Measurements from ENCODE around the gene KDM5A. TPM values are rescaled to one million over a fixed set of nuclear protein-coding genes. Genes with fewer than 3 reads are reported as not detected.

The KDM5A gene
- polyA plus RNA-seq, 1 donor = 25.9 TPM

DNA sequence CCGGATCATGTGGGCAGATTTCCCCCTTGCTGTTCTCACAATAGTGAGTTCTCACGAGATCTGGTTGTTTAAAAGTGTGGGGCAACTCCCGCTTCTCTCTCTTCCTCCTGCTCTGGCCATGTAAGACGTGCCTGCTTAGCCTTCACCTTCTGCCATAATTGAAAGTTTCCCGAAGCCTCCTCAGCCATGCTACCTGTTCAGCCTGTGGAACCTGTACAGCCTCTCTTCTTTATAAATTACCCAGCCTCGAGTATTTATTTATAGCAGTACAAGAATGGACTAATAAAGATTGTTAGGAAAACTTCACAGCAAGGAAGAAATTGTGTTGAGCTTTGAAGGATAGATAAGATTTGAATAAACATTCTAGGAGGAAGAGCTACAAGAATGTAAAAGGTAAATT, 52.1 kb downstream of the KDM5A start:
- 100% methylated on average over 2 of the region's 6 CpGs for WGBS (ENCODE audit: insufficient coverage, low lambda C conversion rate)
- H3K27ac ChIP-seq (ENCODE audit: low read length) = no peak overlapping the region
- H3K4me1 ChIP-seq (ENCODE audit: control insufficient read depth, insufficient read depth, low read length) = no peaks in the 10 kb centered on the region
- H3K4me3 ChIP-seq (ENCODE audit: low read length) = no peak overlapping the region
- no peaks in the 10 kb centered on the region for H3K9me3 ChIP-seq (ENCODE audit: control insufficient read depth, low read depth, low read length)
- H3K27me3 ChIP-seq (ENCODE audit: control insufficient read depth, insufficient read depth, low read length) = no peaks in the 10 kb centered on the region
- peaks cover 52% of the 10 kb centered on the region for H3K36me3 ChIP-seq (ENCODE audit: control insufficient read depth, insufficient read depth, low read length)
- DNase-seq = no peak

DNA sequence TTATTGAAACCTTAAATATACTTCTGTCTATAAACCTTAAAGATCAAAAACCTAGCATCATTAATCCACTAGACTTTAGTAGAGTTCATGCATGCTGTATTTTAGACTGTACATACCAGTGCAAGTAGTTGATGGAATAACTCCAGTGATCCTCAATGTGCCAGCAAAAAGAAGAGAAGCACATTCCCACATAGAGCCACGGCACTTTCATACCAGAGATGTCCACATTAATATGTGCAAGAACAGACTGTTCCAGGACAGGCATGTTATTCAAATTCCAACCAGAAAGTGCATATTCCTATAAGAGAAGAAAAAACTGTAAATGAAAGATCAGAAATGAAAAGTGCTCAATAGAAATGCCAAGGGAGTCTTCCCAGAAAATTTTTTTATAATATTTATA, 55.0 kb downstream of the KDM5A start:
- WGBS (ENCODE audit: insufficient coverage, low lambda C conversion rate) = no CpG with 5 or more reads among the region's 1 CpG
- H3K36me3 ChIP-seq (ENCODE audit: control insufficient read depth, insufficient read depth, low read length) = peaks cover 52% of the 10 kb centered on the region
- no peak for DNase-seq

DNA sequence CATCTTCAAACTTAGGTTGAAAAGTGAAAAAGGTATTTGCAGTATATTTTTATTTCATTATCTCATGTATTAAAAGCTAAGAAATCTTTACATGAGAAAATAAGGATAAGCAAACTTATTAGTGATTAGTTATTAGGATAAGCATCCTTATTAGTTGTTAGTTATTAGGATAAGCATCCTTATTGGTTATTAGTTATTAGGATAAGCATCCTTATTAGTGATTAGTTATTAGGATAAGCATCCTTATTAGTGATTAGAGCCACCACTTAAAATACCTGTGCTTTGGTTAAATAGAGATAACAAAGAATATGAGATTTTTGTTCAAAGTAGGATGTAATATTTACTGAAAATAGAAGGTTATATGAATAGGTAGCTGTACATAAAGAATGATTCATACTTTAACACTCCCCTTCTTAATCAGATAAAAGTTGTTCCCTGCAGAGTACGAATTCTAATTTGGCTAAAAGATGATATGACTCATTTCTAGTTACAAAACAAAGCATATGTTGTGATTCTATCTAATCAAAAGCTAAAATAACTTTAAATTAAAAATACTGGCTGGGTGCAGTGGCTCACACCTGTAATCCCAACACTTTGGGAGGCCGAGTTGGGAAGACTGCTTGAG, 56.4 kb downstream of the KDM5A start:
- DNase-seq = no peak
- H3K4me3 ChIP-seq (ENCODE audit: low read length) = no peak overlapping the region
- H3K9me3 ChIP-seq (ENCODE audit: control insufficient read depth, low read depth, low read length) = no peaks in the 10 kb centered on the region
- no peaks in the 10 kb centered on the region for H3K4me1 ChIP-seq (ENCODE audit: control insufficient read depth, insufficient read depth, low read length)
- 86% methylated on average over 1 of the region's 2 CpGs for WGBS (ENCODE audit: insufficient coverage, low lambda C conversion rate)
- peaks cover 54% of the 10 kb centered on the region for H3K36me3 ChIP-seq (ENCODE audit: control insufficient read depth, insufficient read depth, low read length)
- no peak overlapping the region for H3K27ac ChIP-seq (ENCODE audit: low read length)
- no peaks in the 10 kb centered on the region for H3K27me3 ChIP-seq (ENCODE audit: control insufficient read depth, insufficient read depth, low read length)

More for the DNA sequence above, 55.0 kb downstream of the KDM5A start:
- Histone ChIP-seq H3K27ac (ENCODE audit: low read length) (no peak overlapping the region), H3K27me3 (ENCODE audit: control insufficient read depth, insufficient read depth, low read length) (no peaks in the 10 kb centered on the region), H3K9me3 (ENCODE audit: control insufficient read depth, low read depth, low read length) (no peaks in the 10 kb centered on the region), H3K4me3 (ENCODE audit: low read length) (no peak overlapping the region), H3K4me1 (ENCODE audit: control insufficient read depth, insufficient read depth, low read length) (no peaks in the 10 kb centered on the region)

DNA sequence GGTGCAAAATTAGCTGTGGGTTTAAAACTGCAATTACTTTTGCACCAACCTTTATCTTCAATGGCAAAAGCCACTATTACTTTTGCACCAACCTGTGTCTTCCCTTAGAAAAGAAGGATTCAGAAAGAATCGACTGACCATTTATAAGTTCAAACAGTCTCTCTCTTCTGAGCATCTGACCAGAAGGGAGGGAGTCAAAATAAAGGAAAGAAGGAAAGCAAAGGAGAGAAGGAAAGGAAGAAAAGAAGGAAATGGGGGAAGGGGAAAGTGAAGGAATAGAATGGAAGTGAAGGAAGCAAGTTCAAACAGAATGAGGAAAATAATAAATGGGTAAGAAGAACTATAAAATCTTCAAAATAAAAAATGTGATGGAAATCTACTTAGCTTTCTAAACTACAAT, 57.8 kb downstream of the KDM5A start:
- DNase-seq = no peak
- no peak overlapping the region for H3K27ac ChIP-seq (ENCODE audit: low read length)
- H3K9me3 ChIP-seq (ENCODE audit: control insufficient read depth, low read depth, low read length) = no peaks in the 10 kb centered on the region
- H3K36me3 ChIP-seq (ENCODE audit: control insufficient read depth, insufficient read depth, low read length) = peaks cover 54% of the 10 kb centered on the region
- WGBS (ENCODE audit: insufficient coverage, low lambda C conversion rate) = 100% methylated on average over 1 of the region's 1 CpG
- H3K4me1 ChIP-seq (ENCODE audit: control insufficient read depth, insufficient read depth, low read length) = no peaks in the 10 kb centered on the region
- H3K27me3 ChIP-seq (ENCODE audit: control insufficient read depth, insufficient read depth, low read length) = no peaks in the 10 kb centered on the region
- no peak overlapping the region for H3K4me3 ChIP-seq (ENCODE audit: low read length)

DNA sequence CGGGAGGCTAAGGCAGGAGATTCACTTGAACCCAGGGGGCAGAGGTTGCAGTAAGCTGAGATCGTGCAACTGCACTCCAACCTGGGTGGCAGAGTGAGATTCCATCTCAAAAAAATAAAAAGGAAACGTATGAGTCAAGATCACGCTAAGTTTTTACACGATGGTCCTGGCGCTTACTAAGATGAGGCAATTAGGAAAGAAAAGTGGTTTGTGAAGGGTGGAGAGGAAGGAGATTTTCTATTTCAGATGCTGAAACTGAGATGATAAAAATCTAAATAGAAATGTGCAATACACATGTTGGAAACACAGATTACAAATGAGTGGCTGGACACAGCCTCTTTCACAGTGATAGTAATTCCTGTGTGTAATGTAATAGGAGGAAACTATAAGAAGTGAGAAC, 63.2 kb downstream of the KDM5A start:
- DNase-seq = no peak
- Histone ChIP-seq H3K27ac (ENCODE audit: low read length) (no peak overlapping the region), H3K4me1 (ENCODE audit: control insufficient read depth, insufficient read depth, low read length) (no peaks in the 10 kb centered on the region), H3K9me3 (ENCODE audit: control insufficient read depth, low read depth, low read length) (no peaks in the 10 kb centered on the region), H3K27me3 (ENCODE audit: control insufficient read depth, insufficient read depth, low read length) (no peaks in the 10 kb centered on the region), H3K4me3 (ENCODE audit: low read length) (no peak overlapping the region), H3K36me3 (ENCODE audit: control insufficient read depth, insufficient read depth, low read length) (peaks cover 62% of the 10 kb centered on the region)
- 97% methylated on average over 5 of the region's 6 CpGs for WGBS (ENCODE audit: insufficient coverage, low lambda C conversion rate)

DNA sequence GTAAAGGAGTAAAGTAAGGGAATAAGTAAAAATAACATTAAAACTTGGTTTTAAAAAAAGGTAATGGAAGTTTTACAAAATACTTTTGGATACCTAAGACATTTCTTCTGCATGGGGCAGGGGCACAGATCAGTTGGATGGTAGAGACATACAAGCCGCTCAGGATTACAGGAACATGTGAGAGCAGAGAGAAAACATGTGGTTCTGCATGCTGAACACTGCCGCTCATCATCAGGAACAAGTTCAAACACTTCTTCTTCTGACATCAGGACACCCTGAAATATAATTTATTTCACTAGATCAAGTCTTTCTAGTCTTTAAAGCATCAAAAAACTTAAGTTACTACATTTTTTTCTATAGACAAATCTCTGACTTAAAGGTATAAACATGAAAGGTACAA, 65.6 kb downstream of the KDM5A start:
- DNase-seq = no peak
- peaks cover 72% of the 10 kb centered on the region for H3K36me3 ChIP-seq (ENCODE audit: control insufficient read depth, insufficient read depth, low read length)
- no peak overlapping the region for H3K4me3 ChIP-seq (ENCODE audit: low read length)

DNA sequence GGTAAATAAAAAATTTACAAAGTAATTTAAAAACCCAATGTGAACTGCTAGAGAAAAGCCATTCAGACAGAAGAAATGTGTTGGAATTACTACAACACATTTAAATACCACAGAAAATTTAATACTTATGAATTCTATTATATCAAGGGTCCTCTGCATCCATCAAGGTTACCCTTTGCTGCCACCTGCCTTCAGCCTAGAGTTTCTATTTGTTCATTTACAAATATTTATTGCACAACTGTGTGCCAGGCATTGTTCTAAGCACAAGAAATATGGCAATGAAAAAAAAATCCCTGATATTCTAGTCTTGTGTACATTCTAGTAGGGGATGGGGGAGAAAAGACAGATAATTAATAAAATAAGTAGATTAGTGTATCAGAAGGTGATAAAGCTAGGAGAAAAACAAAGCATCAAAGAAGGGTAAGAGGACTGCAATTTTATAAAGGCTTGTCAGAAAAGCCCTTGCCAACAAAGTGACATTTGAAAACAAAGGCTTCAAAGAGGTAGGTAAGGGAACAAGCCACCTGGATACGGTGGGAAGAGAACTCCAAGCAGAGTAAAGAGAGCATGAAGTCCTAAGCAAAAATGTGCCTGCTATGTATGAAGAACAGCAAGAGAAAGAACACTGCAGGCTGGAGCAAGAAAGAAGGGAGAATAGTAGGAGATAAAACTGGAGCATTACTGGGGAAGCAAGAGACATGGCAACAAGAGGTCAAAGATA, 67.4 kb downstream of the KDM5A start:
- H3K27me3 ChIP-seq (ENCODE audit: control insufficient read depth, insufficient read depth, low read length) = no peaks in the 10 kb centered on the region
- no peaks in the 10 kb centered on the region for H3K4me1 ChIP-seq (ENCODE audit: control insufficient read depth, insufficient read depth, low read length)
- H3K9me3 ChIP-seq (ENCODE audit: control insufficient read depth, low read depth, low read length) = no peaks in the 10 kb centered on the region
- H3K4me3 ChIP-seq (ENCODE audit: low read length) = no peak overlapping the region
- DNase-seq = no peak
- WGBS (ENCODE audit: insufficient coverage, low lambda C conversion rate) = 38% methylated on average over 1 of the region's 1 CpG
- H3K36me3 ChIP-seq (ENCODE audit: control insufficient read depth, insufficient read depth, low read length) = peaks cover 80% of the 10 kb centered on the region
- no peak overlapping the region for H3K27ac ChIP-seq (ENCODE audit: low read length)

More for the DNA sequence above, 65.6 kb downstream of the KDM5A start:
- no peaks in the 10 kb centered on the region for H3K9me3 ChIP-seq (ENCODE audit: control insufficient read depth, low read depth, low read length)
- no CpG with 5 or more reads among the region's 2 CpGs for WGBS (ENCODE audit: insufficient coverage, low lambda C conversion rate)
- no peaks in the 10 kb centered on the region for H3K4me1 ChIP-seq (ENCODE audit: control insufficient read depth, insufficient read depth, low read length)
- H3K27ac ChIP-seq (ENCODE audit: low read length) = no peak overlapping the region
- H3K27me3 ChIP-seq (ENCODE audit: control insufficient read depth, insufficient read depth, low read length) = no peaks in the 10 kb centered on the region

DNA sequence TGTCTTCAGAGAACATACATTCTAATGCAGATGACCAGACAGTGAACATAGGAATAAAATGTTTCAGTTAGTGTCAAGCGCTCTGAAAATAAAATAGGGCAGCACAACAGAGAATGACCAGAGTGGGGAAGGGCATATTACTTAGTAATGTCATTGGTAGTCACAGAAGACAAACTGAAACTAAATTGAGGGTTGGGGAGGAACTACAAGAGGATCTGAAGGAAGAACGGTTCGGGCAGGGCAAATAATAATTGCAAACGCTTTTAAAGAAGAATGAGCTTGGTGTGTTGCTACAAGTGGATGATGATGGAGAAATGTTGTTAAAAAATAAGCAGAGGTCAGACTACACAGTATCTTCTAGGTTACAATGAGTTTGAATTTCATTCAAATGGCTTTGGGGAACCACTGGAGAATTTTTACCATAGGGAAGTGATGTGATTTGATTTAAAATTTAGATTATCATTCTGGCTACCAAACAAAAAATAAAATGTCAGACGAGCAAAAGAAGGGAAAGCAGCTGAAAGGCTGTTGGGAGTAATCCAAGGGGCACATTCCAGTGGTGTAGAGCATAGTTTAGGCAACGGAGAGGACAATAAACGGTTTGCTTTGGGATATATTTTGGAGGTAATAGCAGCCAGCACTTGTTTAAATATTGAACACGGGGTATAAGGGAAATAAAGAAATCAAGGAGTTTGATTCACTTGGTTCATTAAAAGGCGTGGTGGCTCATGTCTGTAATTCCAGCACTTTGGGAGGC, 70.2 kb downstream of the KDM5A start:
- H3K4me1 ChIP-seq (ENCODE audit: control insufficient read depth, insufficient read depth, low read length) = no peaks in the 10 kb centered on the region
- peaks cover 81% of the 10 kb centered on the region for H3K36me3 ChIP-seq (ENCODE audit: control insufficient read depth, insufficient read depth, low read length)
- no peaks in the 10 kb centered on the region for H3K27me3 ChIP-seq (ENCODE audit: control insufficient read depth, insufficient read depth, low read length)
- 58% methylated on average over 3 of the region's 9 CpGs for WGBS (ENCODE audit: insufficient coverage, low lambda C conversion rate)
- H3K4me3 ChIP-seq (ENCODE audit: low read length) = no peak overlapping the region
- H3K27ac ChIP-seq (ENCODE audit: low read length) = no peak overlapping the region
- no peak for DNase-seq
- H3K9me3 ChIP-seq (ENCODE audit: control insufficient read depth, low read depth, low read length) = no peaks in the 10 kb centered on the region

DNA sequence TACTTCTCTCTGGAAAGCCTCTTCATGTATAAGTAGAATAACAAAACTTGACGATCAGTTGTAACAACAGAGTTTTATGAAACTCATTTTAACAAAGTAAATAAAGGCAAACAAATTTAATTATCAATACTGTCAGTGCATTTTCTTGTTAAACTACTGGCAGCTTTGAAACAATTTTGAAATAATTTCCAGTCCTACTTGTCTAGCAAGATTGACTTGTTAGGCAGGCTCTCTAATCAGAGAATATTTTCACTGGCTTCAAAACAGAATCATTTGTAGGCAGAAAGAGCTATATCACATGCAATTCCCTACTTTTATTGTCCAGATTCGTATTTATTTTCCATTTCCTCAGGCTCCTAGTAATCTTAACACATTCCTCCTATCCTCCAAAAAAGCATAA, 80.6 kb downstream of the KDM5A start:
- 92% methylated on average over 1 of the region's 2 CpGs for WGBS (ENCODE audit: insufficient coverage, low lambda C conversion rate)
- peaks cover 73% of the 10 kb centered on the region for H3K36me3 ChIP-seq (ENCODE audit: control insufficient read depth, insufficient read depth, low read length)
- no peaks in the 10 kb centered on the region for H3K27me3 ChIP-seq (ENCODE audit: control insufficient read depth, insufficient read depth, low read length)
- no peak for DNase-seq
- no peaks in the 10 kb centered on the region for H3K9me3 ChIP-seq (ENCODE audit: control insufficient read depth, low read depth, low read length)
- H3K27ac ChIP-seq (ENCODE audit: low read length) = no peak overlapping the region
- no peak overlapping the region for H3K4me3 ChIP-seq (ENCODE audit: low read length)
- no peaks in the 10 kb centered on the region for H3K4me1 ChIP-seq (ENCODE audit: control insufficient read depth, insufficient read depth, low read length)

DNA sequence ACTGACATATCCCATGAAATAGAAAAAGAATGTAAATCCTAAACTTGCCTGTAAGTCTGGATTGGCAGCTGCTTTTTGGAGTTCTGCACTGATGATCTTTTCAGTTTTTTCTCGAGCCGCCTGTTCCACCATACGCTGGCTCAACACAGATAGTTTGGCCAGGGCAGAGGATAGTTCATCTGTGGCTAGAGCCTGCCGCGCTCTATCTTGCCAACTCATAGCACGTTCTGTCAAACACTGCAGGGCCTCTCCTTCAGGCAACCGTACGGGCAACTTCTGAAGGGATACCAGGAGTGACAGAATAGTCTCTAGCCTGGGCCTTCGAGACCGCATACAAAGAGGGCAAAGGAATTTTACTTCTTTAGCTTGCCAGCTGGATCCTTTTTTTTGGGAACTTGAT, 81.7 kb downstream of the KDM5A start:
- H3K36me3 ChIP-seq (ENCODE audit: control insufficient read depth, insufficient read depth, low read length) = peaks cover 73% of the 10 kb centered on the region
- DNase-seq = no peak
- H3K9me3 ChIP-seq (ENCODE audit: control insufficient read depth, low read depth, low read length) = no peaks in the 10 kb centered on the region
- WGBS (ENCODE audit: insufficient coverage, low lambda C conversion rate) = no CpG with 5 or more reads among the region's 10 CpGs
- no peak overlapping the region for H3K27ac ChIP-seq (ENCODE audit: low read length)
- no peaks in the 10 kb centered on the region for H3K4me1 ChIP-seq (ENCODE audit: control insufficient read depth, insufficient read depth, low read length)
- H3K4me3 ChIP-seq (ENCODE audit: low read length) = no peak overlapping the region
- no peaks in the 10 kb centered on the region for H3K27me3 ChIP-seq (ENCODE audit: control insufficient read depth, insufficient read depth, low read length)

Measured in large intestine (tissue), 3 donors.